GM18502 (cell line): ENCODE measurements around the gene TNIK.

Source experiments
- ATAC-seq: cut with Tn5 transposase; IDR thresholded peaks from one replicate; pipeline ENCODE4 v1.9.1; 2021; ENCODE audit warnings: mild to moderate bottlenecking; ENCODE audit not compliant: unreplicated experiment, poor library complexity

The TNIK gene

GRCh38 chr3:171347301-171348039 lies 112.7 kb downstream of the TNIK start:
- ATAC-seq, result peak; percentile 78

GRCh38 chr3:171346582-171347300 lies 113.5 kb downstream of the TNIK start:
- ATAC-seq, result peak; percentile 0

GRCh38 chr3:171346019-171346418 lies 114.2 kb downstream of the TNIK start:
- ATAC-seq, result no peak

- ATAC-seq, result no peak
Observed at GRCh38 chr3:171345107-171345843, 114.9 kb downstream of the TNIK start.

- no peak for ATAC-seq
Observed at GRCh38 chr3:171343693-171344092, 116.5 kb downstream of the TNIK start.

- no peak for ATAC-seq
Observed at GRCh38 chr3:171342783-171343420, 117.3 kb downstream of the TNIK start.

GRCh38 chr3:171342200-171342599 lies 118.0 kb downstream of the TNIK start:
- ATAC-seq, result no peak

GRCh38 chr3:171340434-171340833 lies 119.8 kb downstream of the TNIK start:
- no peak for ATAC-seq

- no peak for ATAC-seq
Observed at GRCh38 chr3:171339598-171339997, 120.6 kb downstream of the TNIK start.

- ATAC-seq, result no peak
Observed at GRCh38 chr3:171336406-171336805, 123.8 kb downstream of the TNIK start.

GRCh38 chr3:171335559-171335958 lies 124.6 kb downstream of the TNIK start:
- ATAC-seq, result no peak

- no peak for ATAC-seq
Observed at GRCh38 chr3:171334465-171334811, 125.8 kb downstream of the TNIK start.

GRCh38 chr3:171333784-171334464 lies 126.3 kb downstream of the TNIK start:
- no peak for ATAC-seq

- no peak for ATAC-seq
Observed at GRCh38 chr3:171330938-171331337, 129.3 kb downstream of the TNIK start.

- ATAC-seq, result no peak
Observed at GRCh38 chr3:171329746-171330145, 130.5 kb downstream of the TNIK start.

- no peak for ATAC-seq
Observed at GRCh38 chr3:171328419-171329082, 131.7 kb downstream of the TNIK start.

GRCh38 chr3:171327441-171328174 lies 132.6 kb downstream of the TNIK start:
- ATAC-seq, result no peak

GRCh38 chr3:171326717-171327440 lies 133.3 kb downstream of the TNIK start:
- no peak for ATAC-seq
